OCI-LY1 (cell line): ENCODE data around the gene CLCN7.

Experiments used
- CTCF ChIP-seq: fragments of 200-600 bp; sonication (generic), shearing (Covaris generic); IDR thresholded peaks from 2 replicates; pipeline ENCODE4 v1.5.1; 2017; ENCODE audit warnings: mild to moderate bottlenecking, antibody characterized with exemption, low read length, moderate library complexity, mixed read lengths
- EZH2 ChIP-seq: fragments of 200-600 bp; sonication (generic), shearing (Covaris generic); IDR thresholded peaks from 2 replicates; pipeline ENCODE4 v1.8.0; 2017; ENCODE audit warnings: borderline replicate concordance, mixed run types, mild to moderate bottlenecking, antibody characterized with exemption, low read length, moderate library complexity, mixed read lengths

DNA sequence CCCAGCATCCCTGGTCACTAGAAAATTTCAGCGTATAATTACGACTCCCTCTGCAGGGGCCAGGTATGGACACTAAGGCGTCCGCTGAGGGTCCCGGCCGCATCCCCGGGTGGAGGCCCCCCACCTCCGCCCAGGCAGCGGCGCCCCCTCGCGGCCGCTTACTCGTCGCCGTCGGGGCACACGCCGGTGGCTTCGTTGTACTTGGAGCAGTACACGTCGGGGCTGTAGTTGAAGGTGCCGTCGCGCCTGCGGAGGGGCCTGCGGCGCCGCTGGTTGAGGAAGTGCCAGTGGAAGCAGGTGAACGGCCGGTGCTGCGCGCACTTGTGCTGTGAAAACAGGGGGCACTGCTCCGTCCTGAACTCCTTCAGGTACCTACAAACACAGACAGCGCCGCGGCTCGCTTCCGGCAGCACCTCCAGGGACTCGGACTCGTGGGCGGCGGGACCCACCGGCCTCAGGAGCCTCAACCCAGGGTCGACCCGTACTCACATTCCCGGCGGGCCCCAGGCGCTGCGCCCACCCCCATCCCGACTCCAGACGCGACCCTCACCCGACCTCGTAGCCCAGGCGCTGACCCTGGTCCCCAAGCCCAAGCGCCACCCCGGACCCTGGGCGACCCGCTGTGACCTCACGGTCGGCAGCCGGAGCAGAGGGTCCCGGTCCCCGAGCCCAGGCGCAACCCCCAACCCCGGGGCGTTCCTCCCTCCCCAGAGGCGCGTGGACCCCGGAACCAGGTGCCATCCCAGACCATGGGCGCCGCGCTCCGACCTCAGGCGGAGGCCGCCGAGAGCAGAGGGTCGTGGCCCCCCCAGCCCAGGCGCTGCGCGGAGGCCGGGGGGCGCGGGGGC lies 60.9 kb downstream of the CLCN7 start:
- TF ChIP-seq CTCF (peak; percentile 84), EZH2 (no peak)
